ENCODE results near the gene DGKK.

DNA sequence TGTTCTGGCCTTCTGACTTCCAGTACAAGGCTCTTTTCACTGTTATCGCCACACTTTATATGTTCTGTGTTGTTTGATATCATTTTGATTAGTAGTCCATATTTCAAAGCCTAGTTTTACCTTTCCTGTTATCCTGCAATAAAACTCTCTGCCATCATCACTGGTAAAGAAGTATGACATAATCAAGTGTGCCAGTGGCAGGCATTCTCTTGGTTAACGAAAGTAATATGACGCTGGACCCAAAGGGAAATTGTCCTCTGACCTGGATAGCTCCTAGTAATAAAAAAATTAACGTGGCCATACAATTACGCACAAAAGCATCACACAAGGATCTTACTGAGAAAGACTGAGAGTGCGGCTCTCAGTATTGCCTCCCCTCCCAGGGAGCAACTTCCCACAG, 33.8 kb downstream of the DGKK start:
- TF ChIP-seq, protein P1, sequence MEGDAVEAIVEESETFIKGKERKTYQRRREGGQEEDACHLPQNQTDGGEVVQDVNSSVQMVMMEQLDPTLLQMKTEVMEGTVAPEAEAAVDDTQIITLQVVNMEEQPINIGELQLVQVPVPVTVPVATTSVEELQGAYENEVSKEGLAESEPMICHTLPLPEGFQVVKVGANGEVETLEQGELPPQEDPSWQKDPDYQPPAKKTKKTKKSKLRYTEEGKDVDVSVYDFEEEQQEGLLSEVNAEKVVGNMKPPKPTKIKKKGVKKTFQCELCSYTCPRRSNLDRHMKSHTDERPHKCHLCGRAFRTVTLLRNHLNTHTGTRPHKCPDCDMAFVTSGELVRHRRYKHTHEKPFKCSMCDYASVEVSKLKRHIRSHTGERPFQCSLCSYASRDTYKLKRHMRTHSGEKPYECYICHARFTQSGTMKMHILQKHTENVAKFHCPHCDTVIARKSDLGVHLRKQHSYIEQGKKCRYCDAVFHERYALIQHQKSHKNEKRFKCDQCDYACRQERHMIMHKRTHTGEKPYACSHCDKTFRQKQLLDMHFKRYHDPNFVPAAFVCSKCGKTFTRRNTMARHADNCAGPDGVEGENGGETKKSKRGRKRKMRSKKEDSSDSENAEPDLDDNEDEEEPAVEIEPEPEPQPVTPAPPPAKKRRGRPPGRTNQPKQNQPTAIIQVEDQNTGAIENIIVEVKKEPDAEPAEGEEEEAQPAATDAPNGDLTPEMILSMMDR (IDR thresholded peaks at IDR 0.05; ENCODE audit: insufficient read depth, low read depth, low read length) = no peak
- TF ChIP-seq EZH2 (IDR thresholded peaks at IDR 0.05; ENCODE audit: insufficient read depth, low read length) = no peak

Measured in astrocyte (in vitro differentiated cells and primary cell).